ENCODE data around the gene CNTROB.
A peak's percentile ranks its signal among the peaks of the same experiment; 100 is the strongest.

The CNTROB gene

DNA sequence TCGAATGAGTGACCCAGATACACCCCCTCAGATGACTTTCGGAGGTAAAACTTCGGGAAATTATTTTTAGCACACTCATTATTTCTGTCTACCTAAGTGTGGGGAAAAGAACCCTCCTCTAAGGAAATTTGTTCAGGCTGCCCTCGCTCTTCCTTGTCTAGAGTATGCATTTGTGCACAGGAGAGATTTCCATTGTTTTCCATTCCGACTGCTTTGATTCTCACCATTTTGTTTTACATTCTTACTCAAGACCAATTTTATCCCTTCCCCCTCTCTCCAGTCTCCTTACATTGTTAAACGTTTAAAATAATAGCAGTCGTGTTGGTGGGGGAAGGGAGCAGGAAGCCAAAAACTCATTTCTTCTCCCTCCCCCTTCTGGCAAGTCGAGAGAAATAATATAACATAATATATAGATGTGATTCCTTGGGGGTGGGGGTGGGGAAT lies 44.9 kb upstream of the CNTROB start (continued):
- TF ChIP-seq ZNF335 (tag by site-specific recombination; conservative IDR thresholded peaks at IDR 0.05): 0 out of 2 replicates have a peak, but pooled peaks have one; percentile 0
- 0 out of 2 replicates have a peak, but pooled peaks have one; percentile 10 for TF ChIP-seq ZNF391 (tag by site-specific recombination; IDR thresholded peaks at IDR 0.05; ENCODE audit: borderline replicate concordance, low read depth)
- TF ChIP-seq ZIC2 (tag by site-specific recombination; IDR thresholded peaks at IDR 0.05): no peak

DNA sequence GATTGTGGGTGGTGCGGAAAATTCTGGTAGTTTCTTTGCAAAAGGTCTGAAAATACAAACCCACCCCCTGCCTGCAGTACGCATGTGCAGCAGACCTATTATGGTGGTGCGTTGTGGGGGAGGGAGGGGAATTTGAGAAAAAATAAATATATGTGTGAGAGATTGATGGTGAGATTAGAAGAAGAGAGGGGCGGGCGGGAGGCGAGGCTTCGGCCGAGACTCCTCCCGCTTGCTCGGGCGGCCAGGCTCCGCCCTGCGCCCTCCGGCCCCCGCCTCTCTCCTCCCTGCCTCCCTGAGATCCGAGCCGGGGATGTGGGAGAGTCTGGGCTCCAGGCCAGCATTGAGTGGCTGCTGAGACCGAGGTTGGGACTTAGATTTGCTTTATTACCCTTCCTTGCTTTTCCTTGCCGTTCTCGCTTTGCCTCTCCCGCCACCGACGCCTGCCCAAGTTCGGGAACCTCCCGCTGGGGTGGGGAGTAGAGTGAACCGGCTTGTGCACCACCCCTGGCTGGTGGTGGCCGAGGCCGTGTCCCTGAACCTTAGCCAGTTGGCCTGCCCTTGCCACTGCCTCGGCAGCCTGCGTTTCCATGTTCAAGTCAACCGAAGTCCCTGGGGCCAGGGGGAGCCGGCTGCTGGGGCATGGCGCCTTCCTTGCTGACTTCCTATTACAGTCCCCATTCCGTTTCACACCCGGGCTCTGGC lies 44.4 kb upstream of the CNTROB start:
- Histone ChIP-seq H3K9me3 (ENCODE audit: control insufficient read depth, insufficient read depth, low read depth, low read length) (no peaks in the 10 kb centered on the region), H3K4me3 (ENCODE audit: low read depth, low read length) (peak overlapping the region; percentile 55), H3K4me1 (ENCODE audit: control insufficient read depth, insufficient read depth, low read length) (peaks cover 30% of the 10 kb centered on the region), H3K36me3 (ENCODE audit: control insufficient read depth in 2 of 2, insufficient read depth in 1 of 2, low read length in 2 of 2) (peaks cover 22 to 33% of the 10 kb centered on the region in 2 experiments), H3K27ac (ENCODE audit: extremely low read depth, low read depth, low read length) (peak overlapping the region; percentile 100)
- CTCF ChIA-PET: interaction anchor here (1.2 to 2.4 kb wide), 2 partner anchors 10 to 144 kb away, joined by 4 to 8 read pairs; no protein-coding TSS in a partner anchor
- POLR2A ChIA-PET: interaction anchor here (1.2 to 1.6 kb wide), 2 partner anchors 31 to 44 kb away, joined by 4 to 8 read pairs; partner anchors contain the start of genes CNTROB, NAA38 and TRAPPC1
- TF ChIP-seq GLIS1 (tag by site-specific recombination; IDR thresholded peaks at IDR 0.05): peak; percentile 81
- TF ChIP-seq ZNF629 (tag by site-specific recombination; IDR thresholded peaks at IDR 0.05): peak; percentile 54
- no peak for TF ChIP-seq ZNF558 (tag by site-specific recombination; IDR thresholded peaks at IDR 0.05)
- no peak for TF ChIP-seq ZNF19 (tag by site-specific recombination; IDR thresholded peaks at IDR 0.05; ENCODE audit: low read depth)
- no peak for TF ChIP-seq ZNF521 (tag by site-specific recombination; IDR thresholded peaks at IDR 0.05)
- TF ChIP-seq KLF9 (tag by site-specific recombination; IDR thresholded peaks at IDR 0.05; ENCODE audit: low read depth): peak; percentile 49
- TF ChIP-seq ZNF184 (tag by site-specific recombination; IDR thresholded peaks at IDR 0.05): 0 out of 2 replicates have a peak, but pooled peaks have one; percentile 16
- no peak for TF ChIP-seq MYNN (tag by site-specific recombination; IDR thresholded peaks at IDR 0.05; ENCODE audit: borderline replicate concordance)
- no peak for TF ChIP-seq ZFP41 (tag by site-specific recombination; IDR thresholded peaks at IDR 0.05; ENCODE audit: borderline replicate concordance)
- no peak for TF ChIP-seq ZNF266 (tag by site-specific recombination; IDR thresholded peaks at IDR 0.05; ENCODE audit: low read depth)
- TF ChIP-seq PRDM1 (tag by site-specific recombination; IDR thresholded peaks at IDR 0.05): peak; percentile 57; the same call in 1 of the 2 replicates
- TF ChIP-seq KLF7 (tag by site-specific recombination; IDR thresholded peaks at IDR 0.05; ENCODE audit: borderline replicate concordance): no peak; the same call in 1 of the 2 replicates
- TF ChIP-seq, protein P1, sequence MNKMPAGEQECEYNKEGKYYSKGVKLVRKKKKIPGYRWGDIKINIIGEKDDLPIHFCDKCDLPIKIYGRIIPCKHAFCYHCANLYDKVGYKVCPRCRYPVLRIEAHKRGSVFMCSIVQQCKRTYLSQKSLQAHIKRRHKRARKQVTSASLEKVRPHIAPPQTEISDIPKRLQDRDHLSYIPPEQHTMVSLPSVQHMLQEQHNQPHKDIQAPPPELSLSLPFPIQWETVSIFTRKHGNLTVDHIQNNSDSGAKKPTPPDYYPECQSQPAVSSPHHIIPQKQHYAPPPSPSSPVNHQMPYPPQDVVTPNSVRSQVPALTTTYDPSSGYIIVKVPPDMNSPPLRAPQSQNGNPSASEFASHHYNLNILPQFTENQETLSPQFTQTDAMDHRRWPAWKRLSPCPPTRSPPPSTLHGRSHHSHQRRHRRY (tag by site-specific recombination; IDR thresholded peaks at IDR 0.05): no peak
- peak; percentile 82 for TF ChIP-seq MZF1 (tag by site-specific recombination; IDR thresholded peaks at IDR 0.05; ENCODE audit: borderline replicate concordance)
- TF ChIP-seq REPIN1 (tag by site-specific recombination; IDR thresholded peaks at IDR 0.05; ENCODE audit: low read depth): peak; percentile 41; the same call in 1 of the 2 replicates
- TF ChIP-seq GFI1B (tag by site-specific recombination; IDR thresholded peaks at IDR 0.05): peak; percentile 68; the same call in 1 of the 2 replicates
- no peak for TF ChIP-seq ZNF416 (tag by site-specific recombination; IDR thresholded peaks at IDR 0.05)
- peak; percentile 74 for TF ChIP-seq ZNF423 (tag by site-specific recombination; IDR thresholded peaks at IDR 0.05)
- TF ChIP-seq, protein P2, sequence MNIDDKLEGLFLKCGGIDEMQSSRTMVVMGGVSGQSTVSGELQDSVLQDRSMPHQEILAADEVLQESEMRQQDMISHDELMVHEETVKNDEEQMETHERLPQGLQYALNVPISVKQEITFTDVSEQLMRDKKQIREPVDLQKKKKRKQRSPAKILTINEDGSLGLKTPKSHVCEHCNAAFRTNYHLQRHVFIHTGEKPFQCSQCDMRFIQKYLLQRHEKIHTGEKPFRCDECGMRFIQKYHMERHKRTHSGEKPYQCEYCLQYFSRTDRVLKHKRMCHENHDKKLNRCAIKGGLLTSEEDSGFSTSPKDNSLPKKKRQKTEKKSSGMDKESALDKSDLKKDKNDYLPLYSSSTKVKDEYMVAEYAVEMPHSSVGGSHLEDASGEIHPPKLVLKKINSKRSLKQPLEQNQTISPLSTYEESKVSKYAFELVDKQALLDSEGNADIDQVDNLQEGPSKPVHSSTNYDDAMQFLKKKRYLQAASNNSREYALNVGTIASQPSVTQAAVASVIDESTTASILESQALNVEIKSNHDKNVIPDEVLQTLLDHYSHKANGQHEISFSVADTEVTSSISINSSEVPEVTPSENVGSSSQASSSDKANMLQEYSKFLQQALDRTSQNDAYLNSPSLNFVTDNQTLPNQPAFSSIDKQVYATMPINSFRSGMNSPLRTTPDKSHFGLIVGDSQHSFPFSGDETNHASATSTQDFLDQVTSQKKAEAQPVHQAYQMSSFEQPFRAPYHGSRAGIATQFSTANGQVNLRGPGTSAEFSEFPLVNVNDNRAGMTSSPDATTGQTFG (tag by site-specific recombination; IDR thresholded peaks at IDR 0.05; ENCODE audit: borderline replicate concordance): no peak
- no peak for TF ChIP-seq ZNF555 (tag by site-specific recombination; conservative IDR thresholded peaks at IDR 0.05)
- no peak for TF ChIP-seq ZNF174 (tag by site-specific recombination; IDR thresholded peaks at IDR 0.05)
- TF ChIP-seq ZNF350 (tag by site-specific recombination; IDR thresholded peaks at IDR 0.05): no peak
- no peak for TF ChIP-seq ZNF670 (tag by site-specific recombination; IDR thresholded peaks at IDR 0.05; ENCODE audit: low read depth)
- TF ChIP-seq ZNF214 (tag by site-specific recombination; IDR thresholded peaks at IDR 0.05; ENCODE audit: borderline replicate concordance): no peak
- TF ChIP-seq SETDB1 (IDR thresholded peaks at IDR 0.05; ENCODE audit: insufficient read length, low read length): no peak
- TF ChIP-seq ZNF585B (tag by site-specific recombination; IDR thresholded peaks at IDR 0.05): no peak
- TF ChIP-seq, protein P3, sequence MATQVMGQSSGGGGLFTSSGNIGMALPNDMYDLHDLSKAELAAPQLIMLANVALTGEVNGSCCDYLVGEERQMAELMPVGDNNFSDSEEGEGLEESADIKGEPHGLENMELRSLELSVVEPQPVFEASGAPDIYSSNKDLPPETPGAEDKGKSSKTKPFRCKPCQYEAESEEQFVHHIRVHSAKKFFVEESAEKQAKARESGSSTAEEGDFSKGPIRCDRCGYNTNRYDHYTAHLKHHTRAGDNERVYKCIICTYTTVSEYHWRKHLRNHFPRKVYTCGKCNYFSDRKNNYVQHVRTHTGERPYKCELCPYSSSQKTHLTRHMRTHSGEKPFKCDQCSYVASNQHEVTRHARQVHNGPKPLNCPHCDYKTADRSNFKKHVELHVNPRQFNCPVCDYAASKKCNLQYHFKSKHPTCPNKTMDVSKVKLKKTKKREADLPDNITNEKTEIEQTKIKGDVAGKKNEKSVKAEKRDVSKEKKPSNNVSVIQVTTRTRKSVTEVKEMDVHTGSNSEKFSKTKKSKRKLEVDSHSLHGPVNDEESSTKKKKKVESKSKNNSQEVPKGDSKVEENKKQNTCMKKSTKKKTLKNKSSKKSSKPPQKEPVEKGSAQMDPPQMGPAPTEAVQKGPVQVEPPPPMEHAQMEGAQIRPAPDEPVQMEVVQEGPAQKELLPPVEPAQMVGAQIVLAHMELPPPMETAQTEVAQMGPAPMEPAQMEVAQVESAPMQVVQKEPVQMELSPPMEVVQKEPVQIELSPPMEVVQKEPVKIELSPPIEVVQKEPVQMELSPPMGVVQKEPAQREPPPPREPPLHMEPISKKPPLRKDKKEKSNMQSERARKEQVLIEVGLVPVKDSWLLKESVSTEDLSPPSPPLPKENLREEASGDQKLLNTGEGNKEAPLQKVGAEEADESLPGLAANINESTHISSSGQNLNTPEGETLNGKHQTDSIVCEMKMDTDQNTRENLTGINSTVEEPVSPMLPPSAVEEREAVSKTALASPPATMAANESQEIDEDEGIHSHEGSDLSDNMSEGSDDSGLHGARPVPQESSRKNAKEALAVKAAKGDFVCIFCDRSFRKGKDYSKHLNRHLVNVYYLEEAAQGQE (tag by site-specific recombination; IDR thresholded peaks at IDR 0.05): no peak; the same call in 1 of the 2 replicates

All from HEK293 (cell line).